Kidney (tissue), 14 donors: ENCODE results near the gene CUX1. TPM values are rescaled to one million over a fixed set of nuclear protein-coding genes. Genes with fewer than 3 reads are reported as not detected.

Experiments used
- DNase-seq, 5 donors: peaks; one replicate each; pipeline ENCODE4 v3.0.0-alpha.2; 2013 to 2020
- FAIRE-seq: peaks from 2 replicates; lab custom pipeline; 2012; peaks lifted over from hg19 to GRCh38; lab: Jason Lieb, UNC
- H3K27ac ChIP-seq, 2 donors: one replicate each; pipeline ENCODE4 v1.7.0; 2013; ENCODE audit warnings: low read depth in 2 of 2, low read length in 2 of 2, inconsistent platforms in 1 of 2
- H3K27me3 ChIP-seq: one replicate; pipeline ENCODE4 v1.7.1; 2013; ENCODE audit warnings: low read length, inconsistent platforms; ENCODE audit not compliant: control insufficient read depth, insufficient read depth
- H3K36me3 ChIP-seq, 3 donors: one replicate each; pipeline versions ENCODE4 v1.7.0 to v1.7.1; 2013; ENCODE audit warnings: low read length in 3 of 3, control low read depth in 1 of 3, inconsistent platforms in 1 of 3; ENCODE audit not compliant: insufficient read depth in 3 of 3, control insufficient read depth in 2 of 3
- H3K4me1 ChIP-seq, 3 donors: one replicate each; pipeline versions ENCODE4 v1.7.0 to v1.7.1; 2013; ENCODE audit warnings: low read length in 3 of 3, inconsistent platforms in 1 of 3, low read depth in 1 of 3; ENCODE audit not compliant: control insufficient read depth in 2 of 3, insufficient read depth in 2 of 3
- H3K4me3 ChIP-seq, 3 donors: one replicate each; pipeline versions ENCODE4 v1.7.0 to v1.8.1; 2013; ENCODE audit warnings: low read length in 3 of 3, control low read depth in 1 of 3, inconsistent platforms in 1 of 3
- H3K9ac ChIP-seq, 3 donors: one replicate each; pipeline versions ENCODE4 v1.7.0 to v1.7.1; 2013; ENCODE audit warnings: low read length in 3 of 3, control low read depth in 1 of 3, inconsistent platforms in 1 of 3
- H3K9me3 ChIP-seq, 3 donors: one replicate each; pipeline versions ENCODE4 v1.7.0 to v1.7.1; 2013; ENCODE audit warnings: low read length in 3 of 3, control low read depth in 1 of 3, inconsistent platforms in 1 of 3; ENCODE audit not compliant: control insufficient read depth in 2 of 3, insufficient read depth in 1 of 3
- CTCF ChIP-seq: IDR thresholded peaks from 3 replicates; pipeline ENCODE4 v1.5.1; 2012; ENCODE audit warnings: mild to moderate bottlenecking, moderate library complexity, borderline replicate concordance; ENCODE audit not compliant: insufficient read depth; ENCODE audit errors: extremely low read depth
- intact Hi-C: fragments of 100-400 bp; cut with DNase I; formaldehyde crosslinking; loops from one replicate; pipeline ENCODE4 v1.11.1; 2022
- polyA plus RNA-seq: library from polyadenylated mRNA; stranded (reverse); fragments of 350-450 nt; fragmentation: Illumina TruSeq; extraction: RNeasy Lipid Tissue Mini Kit (QIAGEN cat#74804); gene quantifications from one replicate; pipeline ENCODE4 v1.2.3, GENCODE V29; 2014; ENCODE audit warnings: low read depth, low replicate concordance; ENCODE audit not compliant: insufficient read depth
- total RNA-seq: library from RNA; stranded (reverse); fragmentation: NEBNext Ultra II Directional; extraction: Animal tissue kit (Norgen Biotek cat#: 25700); gene quantifications from one replicate; pipeline ENCODE4 v1.2.1, GENCODE V29; 2021
- donor health status: control.
- donor health status: control.
- donor health status: control.
- donor health status: control.
- donor health status: control.
- donor health status: DM: yes; HTN: yes; CAD: no.
- donor health status: Normal renal cell carcinoma (clear cell type).

The CUX1 gene
- total and polyA plus RNA-seq, 2 donors from 2014 or later, result 71.4 to 126 TPM

- no peak for TF ChIP-seq CTCF
These were observed 238.0 kb downstream of the CUX1 start for GRCh38 chr7:102055181-102055976.

GRCh38 chr7:102059524-102059923, 242.1 kb downstream of the CUX1 start:
- Histone ChIP-seq H3K4me3 (no peak overlapping the region), H3K9me3 (peaks cover 0 to 5% (median 2%) of the 10 kb centered on the region in 3 donors), H3K9ac (no peak overlapping the region), H3K4me1 (peaks cover 2 to 8% (median 5%) of the 10 kb centered on the region in 3 donors), H3K27ac (no peak overlapping the region), H3K36me3 (no peaks in the 10 kb centered on the region), H3K27me3 (no peaks in the 10 kb centered on the region)
- DNase-seq (no peak), FAIRE-seq (no peak)
- intact Hi-C loops, result no loop called here
- TF ChIP-seq CTCF, result no peak

More at GRCh38 chr7:102055181-102055976, 238.0 kb downstream of the CUX1 start:
- Histone ChIP-seq H3K27me3 (no peaks in the 10 kb centered on the region), H3K36me3 (no peaks in the 10 kb centered on the region), H3K9ac (no peak overlapping the region), H3K27ac (no peak overlapping the region), H3K9me3 (peaks cover 3 to 11% (median 4%) of the 10 kb centered on the region in 3 donors), H3K4me3 (no peak overlapping the region), H3K4me1 (peaks cover 0 to 5% (median 0%) of the 10 kb centered on the region in 3 donors)
- DNase-seq (no peak), FAIRE-seq (no peak)
- intact Hi-C loops, result no loop called here

GRCh38 chr7:102061354-102061945, 244.0 kb downstream of the CUX1 start:
- peaks cover 0 to 9% (median 2%) of the 10 kb centered on the region in 3 donors for H3K4me1 ChIP-seq
- no peak for FAIRE-seq
- peaks cover 0 to 3% (median 0%) of the 10 kb centered on the region in 3 donors for H3K36me3 ChIP-seq
- DNase-seq, result no peak
- TF ChIP-seq CTCF, result no peak
- H3K9ac ChIP-seq, result no peak overlapping the region
- intact Hi-C loops, result no loop called here
- peak overlapping the region in 1 of 2 donors; percentile 29 for H3K27ac ChIP-seq
- H3K9me3 ChIP-seq, result no peaks in the 10 kb centered on the region
- no peak overlapping the region for H3K4me3 ChIP-seq
- H3K27me3 ChIP-seq, result no peaks in the 10 kb centered on the region
